ENCODE measurements around the gene SULT4A1.

SULT4A1 gene

DNA sequence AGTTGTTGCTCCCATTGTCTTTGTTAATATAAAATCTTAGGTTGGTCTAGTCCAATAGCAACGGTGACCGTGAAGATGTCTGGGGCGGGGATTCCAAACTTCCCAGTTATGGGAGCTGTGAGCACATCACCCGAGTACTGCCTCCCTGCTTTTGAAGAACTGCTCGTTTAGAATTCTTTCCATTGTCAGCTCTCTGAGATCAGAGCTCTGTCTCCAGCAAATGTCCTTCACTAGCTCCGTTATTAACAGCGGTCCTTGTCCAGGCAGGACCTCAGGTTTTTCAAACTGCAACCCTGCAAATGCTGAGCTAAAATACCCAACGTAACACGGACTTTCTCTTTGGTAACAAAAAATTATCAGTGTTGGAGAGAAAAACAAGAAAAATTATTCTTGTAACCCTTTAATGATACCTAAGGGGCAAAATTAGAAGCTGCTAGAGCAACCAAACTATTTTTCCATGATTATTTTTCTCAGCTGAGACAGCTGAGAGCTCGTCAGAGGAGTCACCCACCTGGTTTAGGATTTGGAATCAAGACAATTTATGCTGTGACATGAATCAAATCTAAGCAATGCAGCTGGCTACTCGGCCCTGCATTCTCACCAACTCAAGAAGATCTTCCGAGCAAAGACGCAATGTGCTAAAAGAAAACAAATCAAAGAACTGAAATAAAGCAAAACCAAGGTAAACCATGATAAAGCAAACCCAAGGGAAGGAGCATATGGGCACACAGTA lies 35.1 kb downstream of the SULT4A1 start:
- DNase-seq: no peak

DNA sequence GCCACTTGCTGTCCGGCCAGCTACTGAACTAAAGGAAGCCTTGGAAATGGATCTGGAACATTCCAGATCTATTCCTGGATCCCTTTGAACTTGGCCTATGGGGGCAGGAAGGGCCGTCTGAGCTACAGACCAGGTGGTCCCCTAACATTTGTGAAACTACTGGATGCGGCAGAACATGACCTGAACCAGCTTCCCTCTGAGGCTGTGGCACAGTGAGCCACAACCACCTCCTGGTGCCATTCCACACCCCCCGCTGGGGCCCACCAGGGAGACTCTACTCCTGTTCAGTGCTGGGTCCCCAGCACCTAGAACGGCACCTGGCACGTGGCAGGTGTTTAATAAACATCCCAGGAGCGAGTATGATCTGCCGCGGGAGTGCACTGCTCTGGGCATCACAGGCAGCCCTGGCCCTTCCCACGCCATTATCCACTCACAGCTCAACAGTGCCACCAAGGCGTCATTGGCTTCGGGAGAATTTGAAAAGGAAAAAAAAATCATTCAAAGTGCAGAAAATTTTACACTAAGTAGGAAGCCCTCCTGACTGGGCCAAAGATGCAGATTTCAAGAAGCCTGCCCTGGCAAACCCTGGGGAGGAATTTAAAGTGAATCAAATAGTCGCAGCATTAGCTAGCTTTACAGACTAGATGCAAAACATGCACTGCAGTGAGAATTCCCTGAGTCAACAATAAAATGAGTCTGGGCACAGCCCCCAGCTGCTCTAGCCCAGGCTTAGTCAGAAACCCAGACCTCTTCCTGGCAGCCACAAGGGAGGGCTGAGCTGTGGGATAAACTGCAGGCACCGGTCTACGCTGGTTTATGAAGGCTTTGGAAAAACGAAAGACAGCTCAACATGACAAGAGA lies 35.9 kb downstream of the SULT4A1 start:
- DNase-seq: no peak

DNA sequence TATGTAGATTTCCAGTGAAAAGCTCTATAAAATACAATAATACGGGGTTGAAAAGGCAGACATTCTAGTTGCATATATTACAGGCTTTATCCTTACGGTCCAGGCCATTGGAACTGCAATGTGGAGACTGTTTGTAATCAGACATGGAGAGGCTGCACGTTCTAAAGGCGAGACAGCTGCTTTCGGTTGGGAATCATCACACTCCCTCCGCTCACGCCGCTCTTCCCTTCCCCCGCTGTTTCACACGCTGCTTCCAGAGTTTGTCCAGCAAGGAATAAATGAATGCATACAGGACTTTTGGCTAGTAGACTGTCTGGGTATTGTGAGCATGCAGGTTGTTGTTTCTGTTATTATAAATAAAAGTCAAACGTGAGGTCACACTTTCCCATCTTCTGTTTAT lies 36.7 kb downstream of the SULT4A1 start:
- DNase-seq: no peak

DNA sequence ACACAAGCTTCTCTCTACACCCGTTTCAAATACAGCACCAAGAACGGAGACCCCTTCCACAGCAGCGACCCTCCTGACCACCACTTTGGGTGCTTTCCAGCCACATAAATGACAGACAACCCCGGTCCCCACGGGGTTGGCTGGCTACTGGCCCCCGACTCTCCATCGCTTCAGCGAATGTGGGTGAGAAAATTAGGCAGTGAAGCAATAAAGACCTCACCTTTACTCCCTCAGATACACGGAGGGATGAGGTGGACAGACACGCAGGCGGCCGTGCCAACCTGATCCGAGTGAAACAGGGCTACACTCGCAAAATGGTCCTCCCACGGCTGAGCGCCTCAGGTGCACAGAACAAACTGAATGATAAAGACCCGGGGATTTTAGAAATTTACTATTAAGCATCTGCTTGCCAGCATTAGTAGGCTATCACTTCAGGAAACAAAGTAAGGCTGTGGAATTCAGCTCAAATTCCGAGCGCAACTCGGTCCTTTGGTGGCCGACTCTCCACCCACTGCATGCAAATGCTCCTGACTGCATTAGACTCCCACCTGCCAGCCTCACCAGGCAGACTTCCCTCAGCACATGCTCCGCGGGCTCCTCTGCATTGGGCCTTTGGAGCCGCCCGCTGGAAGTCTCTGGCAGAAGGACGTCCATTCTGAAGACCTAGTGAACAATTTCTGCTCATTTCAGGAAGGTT lies 37.4 kb downstream of the SULT4A1 start:
- no peak for DNase-seq

DNA sequence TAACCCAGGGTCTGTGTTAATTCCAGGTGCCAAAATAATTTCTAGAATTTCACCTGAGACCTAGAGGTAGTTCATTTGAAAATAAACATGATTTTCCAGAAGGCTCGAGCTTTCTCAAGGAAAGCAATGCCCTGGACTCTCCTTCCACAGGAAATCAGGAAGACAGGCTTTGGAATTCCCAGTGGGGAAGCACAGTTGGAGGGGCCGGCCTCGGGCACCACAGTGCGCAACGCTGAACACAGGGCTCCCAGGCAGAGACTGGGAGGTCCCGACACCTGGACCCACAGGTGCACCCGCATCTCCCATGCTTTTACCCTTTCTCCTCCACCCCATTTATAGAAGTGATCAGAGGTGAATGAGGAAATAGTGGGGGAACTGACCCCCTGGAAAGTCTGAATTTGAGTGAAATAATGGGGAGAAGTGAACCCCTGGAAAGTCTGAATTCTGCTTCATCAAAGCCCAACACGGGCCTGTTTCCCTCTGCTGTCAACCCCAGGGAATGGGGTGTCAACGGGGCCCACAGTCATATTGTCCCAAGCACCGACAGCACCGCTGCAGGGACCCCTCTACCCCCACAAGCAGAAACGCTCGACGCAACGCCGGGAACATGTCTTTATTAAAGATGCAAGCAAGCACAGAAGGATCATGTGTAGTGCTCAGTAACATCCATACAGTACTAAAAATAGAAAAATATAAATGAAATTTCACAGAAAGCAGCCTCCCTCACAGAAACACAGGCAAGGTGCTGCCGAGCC lies 38.2 kb downstream of the SULT4A1 start:
- DNase-seq: no peak

DNA sequence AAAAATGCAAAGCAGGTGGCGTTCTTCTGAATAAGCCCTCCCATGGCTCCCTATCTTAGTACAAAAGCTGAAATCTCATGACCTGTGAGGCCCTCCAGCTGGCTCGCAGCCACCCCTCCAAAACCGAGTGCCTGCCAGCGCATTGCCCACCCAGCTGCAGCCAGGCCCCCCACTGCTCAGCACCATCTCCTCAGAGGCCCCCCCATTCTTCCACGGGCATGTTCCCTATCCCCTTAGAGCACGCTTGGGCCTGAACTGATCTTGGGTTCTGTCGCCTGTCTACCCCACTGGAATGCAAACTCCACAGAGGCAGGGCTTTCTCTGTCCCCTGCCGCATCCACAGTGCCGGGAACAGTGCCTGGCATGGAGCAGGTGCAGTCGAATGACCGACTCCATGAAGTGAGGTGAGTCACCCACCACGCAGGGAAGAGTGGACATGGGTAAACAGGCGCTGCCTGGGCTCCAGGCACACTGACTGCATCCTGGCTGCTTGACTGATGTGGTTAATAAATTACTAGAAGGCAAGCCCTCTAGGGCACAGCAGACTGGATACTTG lies 38.9 kb downstream of the SULT4A1 start:
- no peak for DNase-seq

DNA sequence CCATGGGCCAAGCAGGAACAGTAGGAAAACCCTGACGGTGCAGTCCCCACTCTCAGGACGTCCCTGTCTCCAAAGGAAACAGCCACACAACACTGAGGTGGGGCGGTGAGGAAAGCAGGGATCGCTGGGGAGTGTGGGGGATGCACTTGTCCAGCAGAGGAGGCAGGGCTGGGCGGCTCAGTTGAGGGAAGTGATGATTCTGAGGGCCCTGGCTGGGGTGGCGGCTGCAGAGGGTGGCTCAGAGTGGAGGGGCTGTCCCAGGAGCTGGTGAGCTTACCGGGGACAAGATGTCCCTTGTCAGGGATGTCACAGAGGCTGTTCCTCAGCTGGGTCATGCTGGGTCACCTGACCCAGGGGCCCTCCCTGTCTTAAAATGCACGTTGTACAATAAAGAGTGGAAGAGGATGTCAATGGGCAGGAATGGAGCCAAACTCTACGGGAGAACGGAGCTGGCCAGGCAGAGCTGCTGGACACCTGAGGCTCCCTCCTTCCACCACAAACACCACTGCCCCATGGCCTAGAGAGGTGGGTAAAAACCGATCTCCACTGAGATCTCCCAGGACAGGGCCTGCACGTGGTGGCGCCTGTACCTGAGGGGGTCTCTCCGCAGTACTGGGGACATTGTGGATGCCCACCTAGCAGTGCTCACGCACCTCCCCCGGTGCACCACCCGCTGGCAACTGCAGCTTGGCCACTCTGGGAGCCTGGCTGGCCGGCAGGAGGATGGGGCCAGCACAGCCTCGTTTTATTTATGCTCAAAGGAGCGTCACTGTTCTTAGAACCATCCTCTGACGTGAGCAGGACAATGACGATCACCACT lies 40.5 kb downstream of the SULT4A1 start:
- DNase-seq: no peak

DNA sequence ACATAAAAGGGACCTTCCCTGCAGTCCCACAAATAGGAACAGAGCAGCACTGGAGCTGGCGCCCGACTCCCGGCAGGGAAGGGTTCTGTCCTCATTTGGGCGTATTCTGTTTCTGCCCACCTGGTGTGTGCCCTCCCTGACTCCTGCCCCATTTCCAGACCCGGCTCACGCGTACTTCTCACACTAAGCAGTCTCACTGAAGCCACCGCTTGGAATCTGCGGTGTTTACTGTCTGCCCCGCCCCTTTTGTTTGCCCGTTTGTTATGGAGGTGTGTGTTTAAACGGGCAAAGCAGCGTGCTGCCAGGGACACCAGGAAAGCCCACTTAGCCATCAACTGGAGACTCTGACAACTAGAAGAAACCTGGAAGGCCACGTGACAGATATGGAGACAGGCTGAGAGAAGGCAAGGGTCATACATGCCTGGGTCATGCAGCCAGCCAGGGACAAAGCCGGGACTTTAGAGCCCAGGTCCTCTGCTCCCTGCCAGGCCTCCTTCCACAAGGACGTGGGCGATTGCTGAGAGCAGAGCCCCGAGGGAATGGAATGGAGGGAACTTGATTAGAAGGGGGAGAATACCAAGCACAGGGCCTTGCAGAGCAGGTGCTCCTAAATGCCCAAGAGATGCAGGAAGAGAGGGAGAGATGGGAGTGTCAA lies 41.5 kb downstream of the SULT4A1 start:
- peak; percentile 16 for DNase-seq

DNA sequence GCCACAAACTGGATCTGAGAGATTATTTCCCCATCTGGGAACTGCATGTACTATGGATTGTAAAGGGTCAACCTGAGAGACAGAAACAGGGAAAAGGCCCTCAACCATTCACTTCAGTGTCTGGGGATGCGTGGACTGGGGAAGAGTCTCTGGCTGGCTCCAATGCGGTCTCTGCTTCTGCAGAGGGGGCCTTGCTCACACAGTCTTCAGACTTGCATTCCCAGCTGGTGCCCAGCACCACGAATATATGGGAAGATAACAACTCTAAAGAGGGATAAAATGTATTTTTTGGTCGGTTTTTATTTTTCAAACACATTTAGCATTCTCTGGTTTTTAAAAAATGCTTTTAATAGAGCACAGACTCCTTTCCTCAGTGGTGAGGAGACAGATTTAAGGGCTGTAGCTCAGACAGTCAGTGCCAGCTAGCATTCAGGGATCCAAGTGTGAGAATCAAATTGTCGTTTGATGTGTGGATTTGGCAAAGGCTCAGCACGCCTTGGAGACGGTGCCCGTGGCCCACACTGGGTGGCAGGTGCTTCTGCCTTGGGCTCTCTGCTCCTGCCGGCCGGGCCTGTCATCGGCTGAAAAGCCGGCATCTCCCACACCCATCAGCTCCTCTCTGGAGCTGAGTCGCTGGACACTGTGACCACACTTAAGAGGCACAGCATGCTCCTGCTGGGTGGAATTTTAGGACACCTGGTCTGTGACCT lies 42.2 kb downstream of the SULT4A1 start:
- peak; percentile 40 for DNase-seq

DNA sequence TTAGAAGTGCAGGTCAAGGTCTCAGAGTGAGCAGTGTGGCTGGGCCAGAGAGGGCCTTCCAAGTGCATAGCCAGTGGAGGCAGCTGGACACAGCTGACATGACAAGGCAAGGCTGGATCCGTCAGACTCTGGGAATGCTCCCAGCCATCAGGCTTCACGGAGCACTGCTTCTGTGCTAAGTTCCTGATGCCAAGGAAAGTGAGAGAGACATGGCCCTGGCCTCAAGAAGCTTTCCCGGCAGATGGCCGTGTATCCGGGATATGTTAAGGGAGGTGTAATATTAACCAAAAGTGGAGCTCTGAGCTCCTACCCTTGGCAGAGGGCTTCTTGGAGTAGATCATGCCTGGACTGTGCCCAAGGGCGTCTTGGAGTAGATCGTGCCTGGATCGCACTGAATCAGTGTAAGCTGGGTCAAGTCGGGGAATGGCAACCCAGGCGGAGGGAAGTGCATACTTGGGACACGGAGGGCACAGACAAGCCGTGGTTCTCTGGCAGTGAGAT lies 42.8 kb downstream of the SULT4A1 start:
- DNase-seq: no peak

DNA sequence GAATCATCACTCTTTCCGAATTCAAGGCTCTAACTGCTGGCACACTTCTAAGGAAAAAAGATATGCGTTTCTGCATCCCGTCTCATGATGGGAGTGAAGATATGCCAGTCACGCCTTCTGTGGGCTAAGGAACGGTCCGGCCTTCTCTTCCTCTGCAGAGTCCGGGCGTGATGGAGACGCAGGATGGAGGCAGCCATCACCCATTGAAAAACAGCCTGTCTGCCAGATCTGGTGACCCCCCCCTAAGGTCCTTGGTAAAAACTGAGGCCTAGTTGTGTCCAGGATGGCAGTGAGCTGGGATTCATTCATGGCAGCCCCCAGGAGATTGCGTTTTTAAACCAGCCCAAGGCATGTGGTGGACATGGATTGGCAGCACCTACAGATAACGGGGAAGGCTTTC lies 43.3 kb downstream of the SULT4A1 start:
- DNase-seq: no peak

DNA sequence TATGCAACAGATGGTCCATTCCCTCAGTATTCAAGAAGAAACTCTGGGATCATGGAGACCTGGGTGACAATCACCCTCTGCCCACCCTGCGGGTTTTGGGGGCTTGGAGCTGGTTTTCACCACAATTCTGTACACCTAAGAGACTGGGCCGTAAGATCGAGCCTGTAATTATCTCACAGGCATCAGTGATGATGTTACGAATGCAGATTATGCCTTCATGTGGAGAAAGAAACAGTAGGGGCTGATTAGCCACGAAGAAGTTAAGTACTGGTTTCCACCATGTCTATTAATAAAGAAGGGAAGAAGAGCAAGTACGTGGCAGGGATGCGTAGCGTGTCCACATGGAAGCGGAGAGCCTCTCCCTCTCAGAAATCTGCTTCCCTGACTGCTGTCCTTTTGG lies 44.9 kb downstream of the SULT4A1 start:
- no peak for DNase-seq

DNA sequence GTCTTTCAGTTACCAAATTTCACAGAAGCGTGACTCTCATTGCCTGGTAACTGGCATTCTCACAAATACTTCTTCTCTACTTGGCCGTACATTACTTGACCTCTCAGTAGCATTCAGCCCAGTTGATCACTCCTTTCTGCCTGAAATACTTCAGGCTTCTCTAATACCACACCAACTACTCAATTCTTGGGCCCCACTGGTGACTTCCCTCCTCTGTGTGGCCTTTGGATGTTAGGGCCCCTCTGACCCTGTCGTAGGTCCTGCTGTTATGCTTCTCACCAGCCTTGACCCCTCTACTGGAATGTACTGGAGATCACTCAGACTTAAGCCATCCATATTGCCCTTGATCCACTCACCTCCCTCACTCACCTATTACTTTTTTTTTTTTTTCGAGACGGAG lies 48.0 kb downstream of the SULT4A1 start:
- no peak for DNase-seq

DNA sequence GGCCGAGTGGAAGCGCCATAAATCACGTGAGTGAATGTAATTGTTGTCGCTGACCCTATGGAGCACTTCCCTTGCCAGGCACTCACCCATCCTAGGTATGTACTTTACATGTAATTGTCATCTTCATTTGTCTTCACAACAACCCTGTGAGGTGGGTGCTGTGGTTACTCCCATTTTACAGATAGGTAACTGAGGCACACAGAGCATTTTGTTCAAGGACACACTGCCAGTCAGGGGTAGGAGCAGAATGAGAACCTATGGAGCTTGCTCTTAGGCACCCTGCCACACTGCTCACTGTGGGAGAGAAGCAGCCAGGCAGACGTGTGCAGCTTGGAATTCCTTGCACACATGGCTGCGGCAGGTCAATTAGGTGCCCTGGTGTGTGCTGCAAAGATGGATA lies 49.4 kb downstream of the SULT4A1 start:
- no peak for DNase-seq

DNA sequence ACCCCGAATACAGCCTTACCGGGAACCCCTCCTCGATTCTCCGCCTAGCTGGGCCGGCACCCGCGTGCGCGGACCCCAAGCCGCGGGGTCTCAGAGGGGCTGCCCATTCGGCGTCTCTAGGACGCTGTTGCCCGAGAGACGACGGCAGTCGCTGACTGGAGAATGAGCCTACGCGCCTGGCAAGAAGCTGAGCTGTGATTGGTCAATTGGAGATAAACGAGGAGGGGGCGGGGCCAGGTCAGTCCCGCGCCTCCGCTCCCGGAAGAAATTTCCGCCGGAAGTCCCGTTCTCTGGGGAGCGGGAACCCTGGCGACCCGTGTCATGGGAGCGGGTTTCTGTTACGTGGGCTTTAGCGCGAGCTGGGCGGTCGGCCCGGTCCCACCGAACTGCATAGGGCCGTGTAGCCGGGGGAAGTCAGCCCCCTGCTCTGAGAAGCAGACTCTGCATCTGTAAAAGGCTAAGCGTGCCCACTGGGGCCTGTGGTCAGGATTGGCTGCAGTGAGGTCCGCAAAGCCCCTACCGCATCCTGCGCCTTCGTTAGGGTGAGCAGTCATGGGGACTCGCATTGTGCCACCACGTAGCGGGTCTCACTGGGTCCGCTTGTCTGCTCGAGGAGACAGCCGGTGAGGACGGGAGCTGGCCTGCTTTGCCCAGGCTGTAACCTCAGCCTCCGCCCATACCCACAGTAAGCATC lies 50.0 kb downstream of the SULT4A1 start, which contains the start of gene EFCAB6:
TSS of gene EFCAB6 (minus strand) at position 157 of the 694 bp plus-strand sequence. CDS start 29,987 bp downstream, outside the sequence.
- peak; percentile 91 for DNase-seq

DNA sequence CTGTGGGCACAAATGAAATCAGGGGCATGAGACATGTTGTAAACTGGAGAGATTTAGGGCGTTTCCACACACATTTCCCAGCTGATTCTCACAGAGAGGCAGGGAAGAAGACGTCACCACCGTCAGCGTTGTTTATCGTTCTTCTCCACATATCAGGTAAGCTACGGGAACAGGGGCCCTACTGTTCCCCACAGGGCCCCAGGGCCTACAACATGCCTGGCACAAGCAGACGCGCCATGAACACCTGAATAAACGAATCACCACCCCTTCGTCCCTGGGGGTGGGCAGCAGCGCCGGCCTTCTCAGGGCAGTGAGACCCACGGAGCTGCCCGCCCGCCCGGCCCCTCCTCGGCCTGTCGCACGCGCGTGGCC lies 50.5 kb downstream of the SULT4A1 start:
- DNase-seq: peak; percentile 15

DNA sequence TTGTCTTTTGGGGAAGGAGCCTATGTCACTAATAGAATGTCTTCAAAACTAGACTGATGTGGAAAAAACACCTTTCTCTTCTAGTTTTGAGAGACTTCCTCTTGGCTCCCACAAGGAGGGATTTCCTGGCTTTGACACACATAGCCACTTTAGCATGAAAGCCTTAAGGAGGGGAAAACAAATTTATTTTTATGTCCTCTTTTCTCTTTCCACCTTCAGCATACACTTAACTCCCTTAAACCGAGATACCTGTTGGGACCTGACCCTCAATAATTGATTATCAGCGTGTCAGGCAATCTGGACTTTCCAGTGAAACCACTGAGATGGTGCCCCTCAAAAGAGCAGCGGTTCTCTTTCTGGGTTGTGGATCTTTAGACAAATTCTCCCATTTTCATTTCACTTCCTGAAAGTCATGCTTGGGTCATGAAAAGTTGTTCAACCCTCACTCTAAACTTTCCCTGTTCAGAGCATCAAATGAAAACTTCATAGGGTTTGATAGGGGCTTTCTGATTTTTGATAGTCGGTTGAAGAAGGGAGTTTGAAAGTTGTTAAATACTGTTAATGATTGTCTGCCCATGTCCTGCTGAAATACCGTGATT lies 59.3 kb downstream of the SULT4A1 start:
- DNase-seq: no peak

DNA sequence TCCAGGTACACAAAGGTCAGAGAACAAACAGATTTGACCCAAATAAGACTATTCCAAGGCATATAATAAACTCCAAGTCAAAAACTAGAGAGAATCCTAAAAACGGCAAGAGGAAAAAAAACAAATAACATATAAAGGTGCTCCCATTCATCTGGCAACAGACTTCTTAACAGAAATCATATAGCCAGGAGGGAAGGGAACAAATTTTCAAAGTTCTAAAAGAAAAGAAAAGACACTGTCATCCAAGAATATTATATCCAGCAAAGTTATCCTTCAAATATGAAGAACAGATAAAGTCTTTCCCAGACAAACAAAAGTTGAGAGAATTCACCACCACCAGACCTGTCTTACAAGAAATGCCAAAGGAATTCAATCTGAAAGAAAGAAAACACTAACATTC lies 61.3 kb downstream of the SULT4A1 start:
- no peak for DNase-seq

DNA sequence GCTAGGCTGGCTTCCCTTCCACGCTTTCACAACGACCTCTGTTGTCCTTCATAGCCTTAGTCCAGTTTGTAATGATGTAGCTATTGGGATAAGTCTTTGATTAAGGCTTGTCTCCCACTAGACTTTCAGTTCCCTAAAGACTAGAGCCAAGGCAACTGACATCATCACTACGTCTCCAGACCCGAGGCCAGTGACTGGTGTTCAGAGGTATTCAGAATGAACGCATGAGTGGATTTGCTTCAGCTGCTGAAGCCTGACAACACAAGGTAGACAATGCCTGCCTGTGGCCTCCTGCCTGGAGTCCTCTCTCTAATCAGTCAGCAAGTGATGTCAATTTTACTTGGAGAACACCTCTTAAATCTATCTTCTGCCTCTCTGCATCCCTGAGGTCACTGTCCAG lies 63.8 kb downstream of the SULT4A1 start:
- no peak for DNase-seq

Data from NCI-H1105 treated with DMSO at 0.1 percent for 48 hours (cell line).